Measurements from ENCODE around the gene NUDT8. TPM values are rescaled to one million over a fixed set of nuclear protein-coding genes. Genes with fewer than 3 reads are reported as not detected.

NUDT8 gene
- total RNA-seq, 1 experiment from 2014 or later: 13.2 TPM

- ChIA-PET POLR2A (no interaction called here), CTCF (no interaction called here)
- no peak overlapping the region for H3K27ac ChIP-seq (ENCODE audit: low read length)
- in situ Hi-C loops (cut with HindIII; ENCODE audit: low pct_unique_long_range_greater_than_20kb, low sequenced_read_pairs): no loop called here
- TF ChIP-seq REST (IDR thresholded peaks at IDR 0.05; ENCODE audit: insufficient read depth in 1 of 2, low read depth in 2 of 2, low read length in 1 of 2): no peak
- TF ChIP-seq POLR2AphosphoS5 (IDR thresholded peaks at IDR 0.05; ENCODE audit: low read depth, low read length): no peak
- TF ChIP-seq SIN3A (IDR thresholded peaks at IDR 0.05; ENCODE audit: borderline replicate concordance, insufficient read depth, low read depth, low read length): no peak
- TF ChIP-seq TCF7L2 (IDR thresholded peaks at IDR 0.05; ENCODE audit: low read depth, low read length): no peak
- no peak for TF ChIP-seq CTCF (IDR thresholded peaks at IDR 0.05)
- no peak for DNase-seq (ENCODE audit: low read depth, low spot score)
- no peaks in the 10 kb centered on the region for H3K9me3 ChIP-seq (ENCODE audit: control insufficient read depth, insufficient read depth, low read depth, low read length)
- intact Hi-C loops (cut with micrococcal nuclease; ENCODE audit: unreplicated experiment): no loop called here
- ATAC-seq: no peak
- H3K4me1 ChIP-seq (ENCODE audit: control insufficient read depth, insufficient read depth, low read length): no peaks in the 10 kb centered on the region
- no peaks in the 10 kb centered on the region for H3K36me3 ChIP-seq (ENCODE audit: control insufficient read depth, insufficient read depth, low read length)
- no peak overlapping the region for H3K4me3 ChIP-seq (ENCODE audit: low read depth in 2 of 2, low read length in 2 of 2)
- no TSS peak for BruUV-seq (replicated peaks)
- no peaks in the 10 kb centered on the region for H3K27me3 ChIP-seq (ENCODE audit: control insufficient read depth, insufficient read depth, low read length)
Measured at GRCh38 chr11:67657300-67657699, 27.6 kb upstream of the NUDT8 start.

GRCh38 chr11:67656278-67656922 is 26.7 kb upstream of the NUDT8 start:
- Histone ChIP-seq H3K4me3 (ENCODE audit: low read depth in 2 of 2, low read length in 2 of 2) (no peak overlapping the region), H3K4me1 (ENCODE audit: control insufficient read depth, insufficient read depth, low read length) (no peaks in the 10 kb centered on the region), H3K27me3 (ENCODE audit: control insufficient read depth, insufficient read depth, low read length) (no peaks in the 10 kb centered on the region), H3K27ac (ENCODE audit: low read length) (no peak overlapping the region), H3K9me3 (ENCODE audit: control insufficient read depth, insufficient read depth, low read depth, low read length) (no peaks in the 10 kb centered on the region), H3K36me3 (ENCODE audit: control insufficient read depth, insufficient read depth, low read length) (no peaks in the 10 kb centered on the region)
- TF ChIP-seq TCF7L2 (IDR thresholded peaks at IDR 0.05; ENCODE audit: low read depth, low read length) (no peak), SIN3A (IDR thresholded peaks at IDR 0.05; ENCODE audit: borderline replicate concordance, insufficient read depth, low read depth, low read length) (no peak), CTCF (IDR thresholded peaks at IDR 0.05) (no peak), REST (IDR thresholded peaks at IDR 0.05; ENCODE audit: insufficient read depth in 1 of 2, low read depth in 2 of 2, low read length in 1 of 2) (no peak), POLR2AphosphoS5 (IDR thresholded peaks at IDR 0.05; ENCODE audit: low read depth, low read length) (no peak)
- ATAC-seq (no peak), DNase-seq (ENCODE audit: low read depth, low spot score) (no peak)
- no TSS peak for BruUV-seq (replicated peaks)
- intact Hi-C loops (cut with micrococcal nuclease; ENCODE audit: unreplicated experiment): no loop called here
- ChIA-PET POLR2A (no interaction called here), CTCF (interaction anchor here (0.6 kb wide), 1 partner anchor 12 kb away, joined by 4 read pairs; no protein-coding TSS in a partner anchor)
- in situ Hi-C loops (cut with HindIII; ENCODE audit: low pct_unique_long_range_greater_than_20kb, low sequenced_read_pairs): no loop called here
